Measurements from ENCODE around the gene LAMA2. TPM values are rescaled to one million over a fixed set of nuclear protein-coding genes. Genes with fewer than 3 reads are reported as not detected.

LAMA2 gene
- total RNA-seq, 1 experiment from 2014 or later, result 8.2 TPM

DNA sequence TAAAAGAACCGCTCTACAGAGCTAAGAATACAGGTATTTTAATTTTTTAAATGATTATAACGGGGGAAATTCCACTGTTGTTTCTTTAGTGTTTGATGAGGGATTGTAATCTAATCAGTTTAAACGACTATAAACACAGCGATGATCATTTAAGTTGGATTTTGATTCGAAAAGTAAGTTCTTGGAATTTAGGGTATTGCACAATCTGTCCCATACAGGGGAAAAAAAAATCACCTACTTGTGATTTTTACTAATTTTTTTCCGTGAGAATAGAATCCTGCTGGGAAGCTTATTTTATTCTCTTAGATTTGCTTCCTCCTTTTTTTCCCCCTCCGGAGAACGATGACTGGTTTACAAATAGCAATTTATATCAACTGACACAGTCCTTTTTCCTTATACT lies 108.0 kb downstream of the LAMA2 start (continued):
- no peak for TF ChIP-seq CTCF (IDR thresholded peaks at IDR 0.05 in 2 of 3, conservative IDR thresholded peaks at IDR 0.05 in 1 of 3; ENCODE audit: borderline replicate concordance in 1 of 3, insufficient read depth in 1 of 3, low read depth in 2 of 3, low read length in 2 of 3)
- no peak for TF ChIP-seq RAD21 (IDR thresholded peaks at IDR 0.05; ENCODE audit: low read depth)
- TF ChIP-seq SP1 (IDR thresholded peaks at IDR 0.05; ENCODE audit: low read depth), result no peak
- no peak for TF ChIP-seq ZBTB33 (IDR thresholded peaks at IDR 0.05; ENCODE audit: extremely low read depth, insufficient replicate concordance, low read length)

DNA sequence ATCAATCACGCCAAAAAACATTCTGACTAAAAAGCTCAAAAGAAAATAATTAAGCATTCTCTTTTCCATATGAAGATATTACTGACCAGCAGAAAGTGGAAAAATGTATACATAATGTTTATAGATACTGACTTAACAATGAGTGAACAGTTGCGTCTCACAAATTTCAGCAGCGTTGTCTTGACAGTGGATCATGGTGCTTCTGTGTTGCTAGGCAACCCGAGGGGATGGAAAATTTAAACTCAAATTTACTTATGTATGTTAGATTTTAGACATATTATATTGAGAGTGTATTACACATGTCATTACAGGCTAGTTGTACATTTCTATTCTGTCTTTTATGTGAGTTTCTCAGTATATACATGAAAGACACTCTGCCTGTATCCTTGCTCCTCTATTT lies 110.2 kb downstream of the LAMA2 start:
- Histone ChIP-seq H3K4me3 (replicated peaks in 1 of 2; ENCODE audit: low read depth in 1 of 2, low read length in 2 of 2) (no peak overlapping the region), H3K4me1 (ENCODE audit: control insufficient read depth in 1 of 2, insufficient read depth in 2 of 2, low read length in 2 of 2) (no peaks in the 10 kb centered on the region), H4K20me1 (ENCODE audit: insufficient read depth) (no peaks in the 10 kb centered on the region), H3K27me3 (ENCODE audit: insufficient read depth, low read length) (no peaks in the 10 kb centered on the region), H3K79me2 (ENCODE audit: insufficient read depth, low read length) (no peaks in the 10 kb centered on the region), H3K4me2 (ENCODE audit: low read length) (no peak overlapping the region), H3K27ac (ENCODE audit: low read depth, low read length) (no peak overlapping the region), H3K36me3 (ENCODE audit: control insufficient read depth in 1 of 2, insufficient read depth in 2 of 2, low read length in 2 of 2) (no peaks in the 10 kb centered on the region), H3K9me2 (ENCODE audit: insufficient read depth) (no peaks in the 10 kb centered on the region), H3K9me3 (ENCODE audit: control insufficient read depth in 1 of 2, insufficient read depth in 1 of 2, low read depth in 1 of 2, low read length in 2 of 2) (no peaks in the 10 kb centered on the region), H3K9ac (ENCODE audit: low read length) (no peak overlapping the region), H2AFZ (ENCODE audit: low read depth, low read length, poor library complexity, severe bottlenecking) (no peak overlapping the region)
- DNase-seq (ENCODE audit: low read depth, low spot score) (no peak), ATAC-seq (no peak)
- intact Hi-C loops (cut with micrococcal nuclease), result no loop called here
- POLR2A ChIA-PET, result no interaction called here
- TF ChIP-seq, protein P1, sequence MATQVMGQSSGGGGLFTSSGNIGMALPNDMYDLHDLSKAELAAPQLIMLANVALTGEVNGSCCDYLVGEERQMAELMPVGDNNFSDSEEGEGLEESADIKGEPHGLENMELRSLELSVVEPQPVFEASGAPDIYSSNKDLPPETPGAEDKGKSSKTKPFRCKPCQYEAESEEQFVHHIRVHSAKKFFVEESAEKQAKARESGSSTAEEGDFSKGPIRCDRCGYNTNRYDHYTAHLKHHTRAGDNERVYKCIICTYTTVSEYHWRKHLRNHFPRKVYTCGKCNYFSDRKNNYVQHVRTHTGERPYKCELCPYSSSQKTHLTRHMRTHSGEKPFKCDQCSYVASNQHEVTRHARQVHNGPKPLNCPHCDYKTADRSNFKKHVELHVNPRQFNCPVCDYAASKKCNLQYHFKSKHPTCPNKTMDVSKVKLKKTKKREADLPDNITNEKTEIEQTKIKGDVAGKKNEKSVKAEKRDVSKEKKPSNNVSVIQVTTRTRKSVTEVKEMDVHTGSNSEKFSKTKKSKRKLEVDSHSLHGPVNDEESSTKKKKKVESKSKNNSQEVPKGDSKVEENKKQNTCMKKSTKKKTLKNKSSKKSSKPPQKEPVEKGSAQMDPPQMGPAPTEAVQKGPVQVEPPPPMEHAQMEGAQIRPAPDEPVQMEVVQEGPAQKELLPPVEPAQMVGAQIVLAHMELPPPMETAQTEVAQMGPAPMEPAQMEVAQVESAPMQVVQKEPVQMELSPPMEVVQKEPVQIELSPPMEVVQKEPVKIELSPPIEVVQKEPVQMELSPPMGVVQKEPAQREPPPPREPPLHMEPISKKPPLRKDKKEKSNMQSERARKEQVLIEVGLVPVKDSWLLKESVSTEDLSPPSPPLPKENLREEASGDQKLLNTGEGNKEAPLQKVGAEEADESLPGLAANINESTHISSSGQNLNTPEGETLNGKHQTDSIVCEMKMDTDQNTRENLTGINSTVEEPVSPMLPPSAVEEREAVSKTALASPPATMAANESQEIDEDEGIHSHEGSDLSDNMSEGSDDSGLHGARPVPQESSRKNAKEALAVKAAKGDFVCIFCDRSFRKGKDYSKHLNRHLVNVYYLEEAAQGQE (IDR thresholded peaks at IDR 0.05; ENCODE audit: low read depth), result no peak
- no peak for TF ChIP-seq TCF7L2 (IDR thresholded peaks at IDR 0.05; ENCODE audit: borderline replicate concordance, extremely low read depth, insufficient read depth, insufficient read length)
- TF ChIP-seq FOSL1 (IDR thresholded peaks at IDR 0.05; ENCODE audit: low read depth), result no peak
- no peak for TF ChIP-seq ATF3 (IDR thresholded peaks at IDR 0.05)
- TF ChIP-seq SP1 (IDR thresholded peaks at IDR 0.05; ENCODE audit: low read depth), result no peak
- CTCF ChIA-PET, result no interaction called here
- RAD21 ChIA-PET (ENCODE audit: low non-redundant PET in 1 of 2, low total read pairs in 2 of 2, uncharacterized antibody in 2 of 2, unreplicated experiment in 2 of 2), result no interaction called here
- no TSS peak for BruUV-seq (replicated peaks)
